HepG2 (cell line): Measurements from ENCODE around the gene CCDC9B. TPM values are rescaled to one million over a fixed set of nuclear protein-coding genes. Genes with fewer than 3 reads are reported as not detected.

ENCODE experiments used
- ATAC-seq: fragments of 200-7000 bp; cut with Tn5 transposase; 3 replicates; pipeline ENCODE4 v1.9.1; 2020; ENCODE audit warnings: mild to moderate bottlenecking, moderate library complexity
- BruUV-seq: library from RNA; stranded (reverse); fragments of 400-500 nt; replicated peaks from 2 replicates; lab custom pipeline; 2021; lab: Mats Ljungman, UMichigan
- CTCF ChIA-PET: fragments of 300-600 bp; formaldehyde crosslinking; extraction: SDS; loops from one replicate; lab custom pipeline; 2021; ENCODE audit warnings: low total read pairs, inconsistent platforms, low intra/inter-chr PET ratio; lab: Yijun Ruan, JAX
- POLR2A ChIA-PET: fragments of 350-600 bp; sonication (Branson Sonifier 250); formaldehyde crosslinking; loops from one replicate; lab custom pipeline; 2020; ENCODE audit warnings: antibody characterized with exemption, inconsistent platforms; lab: Yijun Ruan, JAX
- DNase-seq: peaks from one replicate; pipeline ENCODE4 v3.0.0-alpha.2; 2015; ENCODE audit warnings: low spot score
- FAIRE-seq: peaks from 3 replicates; lab custom pipeline; 2011; peaks lifted over from hg19 to GRCh38; lab: Jason Lieb, UNC
- H2AFZ ChIP-seq: one replicate; pipeline ENCODE4 v1.6.1; 2011; ENCODE audit warnings: low read length, inconsistent platforms
- H3K27ac ChIP-seq: fragments of 300-600 bp; 3 replicates; pipeline ENCODE4 v1.8.0; 2011; ENCODE audit warnings: mixed run types, mild to moderate bottlenecking, mixed read lengths, low read length, inconsistent platforms; ENCODE audit not compliant: insufficient read depth; ENCODE audit errors: extremely low read length
- H3K27me3 ChIP-seq, 2 experiments: fragments of 200-600 bp in 1 of 2; 2 replicates in 1 of 2; 3 replicates in 1 of 2; pipeline versions ENCODE4 v1.6.0 to v1.8.0; 2011; ENCODE audit warnings: low read length in 2 of 2, mild to moderate bottlenecking in 2 of 2, moderate library complexity in 2 of 2, inconsistent platforms in 1 of 2; ENCODE audit not compliant: insufficient read depth in 2 of 2, control insufficient read depth in 1 of 2
- H3K36me3 ChIP-seq, 2 experiments: fragments of 200-600 bp in 1 of 2; replicated peaks in 1 of 2; 2 replicates in 1 of 2; 3 replicates in 1 of 2; pipeline versions ENCODE4 v1.5.1 to v1.8.0; 2011; ENCODE audit warnings: low read length in 2 of 2, inconsistent platforms in 1 of 2; ENCODE audit not compliant: insufficient read depth in 2 of 2, control insufficient read depth in 1 of 2
- H3K4me1 ChIP-seq: 2 replicates; pipeline ENCODE4 v1.5.1; 2012; ENCODE audit warnings: low read length, inconsistent platforms; ENCODE audit not compliant: insufficient read depth
- H3K4me2 ChIP-seq: 2 replicates; pipeline ENCODE4 v1.6.0; 2011; ENCODE audit warnings: low read depth, low read length, inconsistent platforms
- H3K4me3 ChIP-seq, 3 experiments: fragments of 200-600 bp in 1 of 3; sonication (generic), shearing (Covaris generic) in 1 of 3; replicated peaks in 1 of 3; 2 replicates each; pipeline ENCODE4 v1.5.1; 2011 to 2016; ENCODE audit warnings: low read length in 3 of 3, inconsistent platforms in 2 of 3, low read depth in 2 of 3, mild to moderate bottlenecking in 2 of 3, control low read depth in 1 of 3, mixed read lengths in 1 of 3; ENCODE audit not compliant: insufficient read depth in 1 of 3
- H3K79me2 ChIP-seq: one replicate; pipeline ENCODE4 v1.6.1; 2011; ENCODE audit warnings: low read length, inconsistent platforms; ENCODE audit not compliant: insufficient read depth
- H3K9ac ChIP-seq: 2 replicates; pipeline ENCODE4 v1.6.0; 2011; ENCODE audit warnings: mild to moderate bottlenecking, low read depth, low read length, inconsistent platforms; ENCODE audit not compliant: insufficient read depth
- H3K9me3 ChIP-seq: 2 replicates; pipeline ENCODE4 v1.5.1; 2012; ENCODE audit warnings: mild to moderate bottlenecking, low read length
- H4K20me1 ChIP-seq: 2 replicates; pipeline ENCODE4 v1.6.0; 2011; ENCODE audit warnings: inconsistent platforms, mild to moderate bottlenecking, low read length, moderate library complexity; ENCODE audit not compliant: insufficient read depth
- BHLHE40 ChIP-seq: IDR thresholded peaks from 2 replicates; pipeline ENCODE4 v1.6.1; 2011; ENCODE audit warnings: low read length, improper control_type of control experiment
- CCDC6 ChIP-seq: sonication (generic); formaldehyde crosslinking; IDR thresholded peaks from 2 replicates; pipeline ENCODE4 v1.8.1; 2022; ENCODE audit warnings: mild to moderate bottlenecking, missing genetic modification reagents, moderate library complexity
- CREB1 ChIP-seq, 2 experiments: fragments of 450-650 bp in 1 of 2; IDR thresholded peaks; 2 replicates each; pipeline ENCODE4 v1.6.1; 2016 to 2017; ENCODE audit warnings: control low read depth in 1 of 2, mild to moderate bottlenecking in 1 of 2, missing compliant biosample characterization in 1 of 2, missing genetic modification characterization in 1 of 2
- HDAC2 ChIP-seq: sonication (generic); formaldehyde crosslinking; IDR thresholded peaks from 2 replicates; pipeline ENCODE4 v1.4.0; 2020; ENCODE audit warnings: missing genetic modification reagents
- RAD21 ChIP-seq: fragments of 450-650 bp; formaldehyde crosslinking; IDR thresholded peaks from 2 replicates; pipeline ENCODE4 v1.5.0; 2020; ENCODE audit warnings: mild to moderate bottlenecking
- RFX1 ChIP-seq: fragments of 450-650 bp; IDR thresholded peaks from 2 replicates; pipeline ENCODE4 v1.6.1; 2017
- TEAD2 ChIP-seq: sonication (generic); formaldehyde crosslinking; IDR thresholded peaks from 2 replicates; pipeline ENCODE4 v1.9.0; 2021; ENCODE audit warnings: missing genetic modification reagents
- YEATS2 ChIP-seq: sonication (generic); formaldehyde crosslinking; IDR thresholded peaks from 2 replicates; pipeline ENCODE4 v1.4.0; 2020; ENCODE audit warnings: missing genetic modification reagents, borderline replicate concordance
- ZNF720 ChIP-seq: sonication (generic); formaldehyde crosslinking; IDR thresholded peaks from 2 replicates; pipeline ENCODE4 v1.4.0; 2020; ENCODE audit warnings: missing genetic modification reagents
- ZNF75D ChIP-seq: sonication (generic); formaldehyde crosslinking; IDR thresholded peaks from 2 replicates; pipeline ENCODE4 v1.8.1; 2023; ENCODE audit warnings: missing genetic modification reagents, mild to moderate bottlenecking, borderline replicate concordance
- WGBS: methylation state at CpG from one replicate; pipeline ENCODE4 v1.1.6; 2017; ENCODE audit warnings: low lambda C conversion rate; 5-methylcytosine and 5-hydroxymethylcytosine counted together
- in situ Hi-C: cut with HindIII; loops from 2 replicates; pipeline ENCODE4 v1.10.0; 2017; ENCODE audit warnings: low pct_unique_long_range_greater_than_20kb; ENCODE audit not compliant: extremely low pct_ligation_motif_present
- intact Hi-C: fragments of 100-400 bp; cut with micrococcal nuclease; formaldehyde crosslinking; loops from one replicate; pipeline ENCODE4 v1.10.0; 2022; ENCODE audit not compliant: unreplicated experiment
- polyA plus RNA-seq, 8 experiments: library from polyadenylated mRNA; depleted of rRNA in 3 of 8; stranded (reverse) in 7 of 8; unstranded in 1 of 8; fragments of >200 nt; fragmentation: Illumina TruSeq in 4 of 8; extraction: Trizol in 4 of 8; gene quantifications; 2 replicates each; pipeline versions ENCODE4 v1.2.1 to v1.2.3, GENCODE V29; 2011 to 2016; ENCODE audit warnings: low read depth in 4 of 8, missing spikeins in 1 of 8, mixed read lengths in 1 of 8; ENCODE audit not compliant: insufficient read depth in 1 of 8
- total RNA-seq, 5 experiments: library from RNA; depleted of rRNA; stranded (reverse); fragments of >200 nt; fragmentation: Illumina TruSeq; extraction: Trizol; gene quantifications; 2 replicates each; pipeline ENCODE4 v1.2.3, GENCODE V29; 2016; ENCODE audit warnings: low read depth in 1 of 5

Gene CCDC9B
- total and polyA plus RNA-seq, 2 of the 13 experiments (the other 11 are each of a cell fraction or from before 2014, with no cell fraction given): 0.98 to 1.6 TPM

GRCh38 chr15:40312370-40313158 lies 28.2 kb downstream of the CCDC9B start:
- CTCF ChIA-PET: interaction anchor here (1.3 kb wide), 1 partner anchor 38 kb away, joined by 3 read pairs; no protein-coding TSS in a partner anchor
- Histone ChIP-seq H3K36me3 (no peaks in the 10 kb centered on the region), H3K4me2 (no peak overlapping the region), H3K4me3 (no peak overlapping the region), H2AFZ (no peak overlapping the region), H3K4me1 (no peaks in the 10 kb centered on the region), H4K20me1 (no peaks in the 10 kb centered on the region), H3K27me3 (peaks cover 1 to 52% of the 10 kb centered on the region in 2 experiments; a peak in 2 of 5 replicates), H3K79me2 (no peaks in the 10 kb centered on the region), H3K9ac (no peak overlapping the region), H3K27ac (no peak overlapping the region), H3K9me3 (no peaks in the 10 kb centered on the region)
- ATAC-seq: no peak
- intact Hi-C loops: no loop called here
- WGBS: 38% methylated on average over 7 of the region's 10 CpGs
- no peak for TF ChIP-seq RAD21 (CRISPR knock-in tag)
- TF ChIP-seq BHLHE40: no peak
- no peak for TF ChIP-seq HDAC2 (CRISPR knock-in tag)
- TF ChIP-seq YEATS2 (CRISPR knock-in tag): no peak
- no peak for TF ChIP-seq ZNF75D
- TF ChIP-seq CREB1 (IDR thresholded peaks at IDR 0.05): no peak
- TF ChIP-seq CREB1 (CRISPR knock-in tag; IDR thresholded peaks at IDR 0.05): no peak
- no peak for TF ChIP-seq ZNF720
- TF ChIP-seq CCDC6 (CRISPR knock-in tag): no peak
- no peak for TF ChIP-seq TEAD2 (CRISPR knock-in tag)
- TF ChIP-seq RFX1: no peak
- DNase-seq: no peak
- BruUV-seq: no TSS peak
- in situ Hi-C loops: loop anchor here (5.0 kb wide), 1 partner anchor 35 kb away; no protein-coding TSS in a partner anchor
- FAIRE-seq: no peak
- POLR2A ChIA-PET: no interaction called here
